ENCODE results near the gene H6PD.

Gene H6PD

DNA sequence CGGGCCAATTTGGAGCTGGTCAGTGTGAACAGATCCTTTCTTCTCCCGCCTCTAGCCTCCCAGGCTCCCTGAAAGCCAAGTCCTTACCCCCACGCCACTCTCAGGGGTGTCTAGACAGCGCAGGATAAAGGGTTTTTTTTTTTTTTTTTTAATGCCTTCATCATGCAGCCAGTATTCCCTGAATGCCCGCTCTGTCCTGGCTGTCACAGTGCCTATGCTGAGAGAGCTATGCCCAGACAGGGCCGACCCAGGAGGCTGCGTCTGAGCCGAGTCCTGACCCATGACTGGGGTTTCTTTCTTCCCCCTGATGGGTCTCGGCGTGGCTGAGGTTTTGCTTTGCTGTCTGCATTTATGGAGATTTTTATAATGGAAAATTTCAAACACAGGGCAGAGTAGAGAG is 76.5 kb downstream of the H6PD start:
- no peak overlapping the region for H3K9ac ChIP-seq (ENCODE audit: insufficient read length, low read depth)
- peaks cover 4% of the 10 kb centered on the region for H3K4me1 ChIP-seq (ENCODE audit: insufficient read depth, insufficient read length)
- H3K36me3 ChIP-seq (ENCODE audit: insufficient read depth, insufficient read length, low read length) = peaks cover 9% of the 10 kb centered on the region
- H3K9me3 ChIP-seq (ENCODE audit: insufficient read depth, low read length) = no peaks in the 10 kb centered on the region
- DNase-seq (ENCODE audit: low read depth, low spot score) = no peak
- H3K4me3 ChIP-seq (ENCODE audit: insufficient read length, low read depth) = no peak overlapping the region
- no peaks in the 10 kb centered on the region for H3K27me3 ChIP-seq (ENCODE audit: insufficient read depth, insufficient read length)
- TF ChIP-seq ZNF274 (IDR thresholded peaks at IDR 0.05; ENCODE audit: low read depth, low read length) (no peak), YY1 (IDR thresholded peaks at IDR 0.05; ENCODE audit: insufficient read depth, insufficient read length) (no peak), SUZ12 (IDR thresholded peaks at IDR 0.05; ENCODE audit: extremely low read depth, insufficient read depth, insufficient read length) (no peak)

DNA sequence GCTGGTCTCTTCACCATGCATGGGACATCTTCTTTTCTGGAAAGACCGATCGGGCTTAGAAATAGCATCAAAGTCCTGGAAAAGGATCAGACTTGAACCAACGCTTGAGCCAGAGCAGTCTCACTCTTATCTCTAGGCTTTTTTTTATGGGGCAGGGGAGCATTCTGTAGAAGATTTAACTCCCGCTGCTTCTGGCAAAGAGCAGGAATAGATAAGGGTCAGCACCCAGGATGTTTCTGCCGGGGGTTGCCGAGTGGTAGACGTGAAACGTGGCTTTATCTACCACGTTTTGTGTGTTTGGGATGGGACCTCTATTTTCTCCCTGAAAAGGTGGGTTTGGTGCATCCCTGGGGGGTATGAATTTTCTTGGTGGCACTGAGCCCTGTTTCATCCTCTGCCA is 76.9 kb downstream of the H6PD start:
- DNase-seq (ENCODE audit: low read depth, low spot score) = no peak

DNA sequence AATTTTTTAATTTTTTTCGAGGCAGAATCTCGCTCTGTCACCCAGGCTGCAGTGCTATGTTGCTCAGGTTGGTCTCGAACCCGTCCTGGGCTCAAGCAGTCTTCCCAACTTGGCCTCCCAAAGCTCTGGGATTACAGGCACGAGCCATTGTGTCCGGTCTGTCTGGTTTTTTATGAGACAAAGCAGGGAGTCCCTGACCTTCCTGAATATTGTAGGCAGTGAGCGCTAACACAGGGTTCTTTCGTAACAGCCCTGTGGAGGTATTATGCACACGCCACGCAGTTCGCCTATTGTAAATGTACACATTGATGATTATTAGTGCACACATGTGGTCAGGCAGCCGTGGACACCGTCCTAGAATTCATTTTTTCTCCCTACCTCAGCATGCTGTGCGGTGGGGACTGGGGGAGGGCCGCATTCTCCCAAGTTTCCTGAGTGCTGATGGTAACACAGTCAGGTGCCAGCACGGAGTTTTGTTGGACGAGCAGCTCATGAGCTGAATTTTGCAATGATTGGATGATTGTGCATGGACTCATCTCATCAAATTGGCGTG is 77.7 kb downstream of the H6PD start:
- Histone ChIP-seq H3K4me1 (ENCODE audit: insufficient read depth, insufficient read length) (peaks cover 2% of the 10 kb centered on the region), H3K4me3 (ENCODE audit: insufficient read length, low read depth) (no peak overlapping the region), H3K27me3 (ENCODE audit: insufficient read depth, insufficient read length) (no peaks in the 10 kb centered on the region), H3K36me3 (ENCODE audit: insufficient read depth, insufficient read length, low read length) (peaks cover 9% of the 10 kb centered on the region), H3K9me3 (ENCODE audit: insufficient read depth, low read length) (no peaks in the 10 kb centered on the region), H3K9ac (ENCODE audit: insufficient read length, low read depth) (no peak overlapping the region)
- no peak for DNase-seq (ENCODE audit: low read depth, low spot score)
- TF ChIP-seq SUZ12 (IDR thresholded peaks at IDR 0.05; ENCODE audit: extremely low read depth, insufficient read depth, insufficient read length) (no peak), YY1 (IDR thresholded peaks at IDR 0.05; ENCODE audit: insufficient read depth, insufficient read length) (no peak), ZNF274 (IDR thresholded peaks at IDR 0.05; ENCODE audit: low read depth, low read length) (no peak)

More for the DNA sequence above, 76.9 kb downstream of the H6PD start:
- Histone ChIP-seq H3K27me3 (ENCODE audit: insufficient read depth, insufficient read length) (no peaks in the 10 kb centered on the region), H3K36me3 (ENCODE audit: insufficient read depth, insufficient read length, low read length) (peaks cover 9% of the 10 kb centered on the region), H3K9me3 (ENCODE audit: insufficient read depth, low read length) (no peaks in the 10 kb centered on the region), H3K4me3 (ENCODE audit: insufficient read length, low read depth) (no peak overlapping the region), H3K9ac (ENCODE audit: insufficient read length, low read depth) (no peak overlapping the region), H3K4me1 (ENCODE audit: insufficient read depth, insufficient read length) (peaks cover 2% of the 10 kb centered on the region)
- no peak for TF ChIP-seq SUZ12 (IDR thresholded peaks at IDR 0.05; ENCODE audit: extremely low read depth, insufficient read depth, insufficient read length)
- TF ChIP-seq ZNF274 (IDR thresholded peaks at IDR 0.05; ENCODE audit: low read depth, low read length) = no peak
- no peak for TF ChIP-seq YY1 (IDR thresholded peaks at IDR 0.05; ENCODE audit: insufficient read depth, insufficient read length)

DNA sequence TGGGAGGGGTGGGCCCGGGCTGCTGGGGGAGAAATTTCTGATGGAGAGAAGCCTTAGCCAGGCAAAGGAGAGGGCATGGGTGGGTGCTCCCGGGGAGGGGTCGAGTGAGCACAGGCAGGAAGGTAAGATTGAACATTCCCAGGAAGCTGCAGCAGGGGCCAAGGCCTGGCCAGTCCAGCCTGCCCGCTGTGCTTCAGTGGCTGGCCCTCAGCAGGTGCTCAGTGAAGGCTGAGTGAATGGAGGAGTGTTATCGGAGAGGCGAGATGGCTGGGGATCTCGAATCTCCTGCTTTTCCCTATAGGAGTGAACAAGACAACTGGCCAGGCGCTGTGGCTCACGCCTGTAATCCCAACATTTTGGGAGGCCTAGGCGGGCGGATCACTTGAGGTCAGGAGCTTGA is 79.0 kb downstream of the H6PD start:
- Histone ChIP-seq H3K36me3 (ENCODE audit: insufficient read depth, insufficient read length, low read length) (peaks cover 12% of the 10 kb centered on the region), H3K27me3 (ENCODE audit: insufficient read depth, insufficient read length) (no peaks in the 10 kb centered on the region), H3K4me1 (ENCODE audit: insufficient read depth, insufficient read length) (peaks cover 2% of the 10 kb centered on the region), H3K4me3 (ENCODE audit: insufficient read length, low read depth) (no peak overlapping the region), H3K9me3 (ENCODE audit: insufficient read depth, low read length) (no peaks in the 10 kb centered on the region), H3K9ac (ENCODE audit: insufficient read length, low read depth) (no peak overlapping the region)
- DNase-seq (ENCODE audit: low read depth, low spot score) = no peak
- TF ChIP-seq SUZ12 (IDR thresholded peaks at IDR 0.05; ENCODE audit: extremely low read depth, insufficient read depth, insufficient read length) (no peak), YY1 (IDR thresholded peaks at IDR 0.05; ENCODE audit: insufficient read depth, insufficient read length) (no peak), ZNF274 (IDR thresholded peaks at IDR 0.05; ENCODE audit: low read depth, low read length) (no peak)

DNA sequence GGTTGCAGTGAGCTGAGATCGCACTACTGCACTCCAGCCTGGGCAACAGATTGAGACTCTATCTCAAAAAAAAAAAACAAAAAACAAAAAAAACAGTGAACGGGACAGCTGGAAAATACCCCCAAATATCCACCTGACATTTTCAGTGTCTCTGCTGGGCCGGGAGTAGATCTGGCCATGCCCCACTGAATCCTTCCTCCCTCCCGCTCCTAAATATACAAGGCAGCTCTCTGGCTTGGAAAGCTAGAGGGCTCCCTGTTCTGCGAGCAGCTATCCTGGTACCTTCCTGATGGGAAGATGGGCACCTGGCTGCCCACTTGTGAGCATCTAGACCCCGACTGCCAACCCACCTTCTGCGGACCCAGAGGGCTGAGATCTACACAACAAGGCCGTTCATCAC is 79.5 kb downstream of the H6PD start:
- no peak overlapping the region for H3K9ac ChIP-seq (ENCODE audit: insufficient read length, low read depth)
- TF ChIP-seq ZNF274 (IDR thresholded peaks at IDR 0.05; ENCODE audit: low read depth, low read length) (no peak), YY1 (IDR thresholded peaks at IDR 0.05; ENCODE audit: insufficient read depth, insufficient read length) (no peak), SUZ12 (IDR thresholded peaks at IDR 0.05; ENCODE audit: extremely low read depth, insufficient read depth, insufficient read length) (no peak)
- peaks cover 2% of the 10 kb centered on the region for H3K4me1 ChIP-seq (ENCODE audit: insufficient read depth, insufficient read length)
- peaks cover 10% of the 10 kb centered on the region for H3K36me3 ChIP-seq (ENCODE audit: insufficient read depth, insufficient read length, low read length)
- no peak overlapping the region for H3K4me3 ChIP-seq (ENCODE audit: insufficient read length, low read depth)
- H3K9me3 ChIP-seq (ENCODE audit: insufficient read depth, low read length) = no peaks in the 10 kb centered on the region
- H3K27me3 ChIP-seq (ENCODE audit: insufficient read depth, insufficient read length) = no peaks in the 10 kb centered on the region
- no peak for DNase-seq (ENCODE audit: low read depth, low spot score)

DNA sequence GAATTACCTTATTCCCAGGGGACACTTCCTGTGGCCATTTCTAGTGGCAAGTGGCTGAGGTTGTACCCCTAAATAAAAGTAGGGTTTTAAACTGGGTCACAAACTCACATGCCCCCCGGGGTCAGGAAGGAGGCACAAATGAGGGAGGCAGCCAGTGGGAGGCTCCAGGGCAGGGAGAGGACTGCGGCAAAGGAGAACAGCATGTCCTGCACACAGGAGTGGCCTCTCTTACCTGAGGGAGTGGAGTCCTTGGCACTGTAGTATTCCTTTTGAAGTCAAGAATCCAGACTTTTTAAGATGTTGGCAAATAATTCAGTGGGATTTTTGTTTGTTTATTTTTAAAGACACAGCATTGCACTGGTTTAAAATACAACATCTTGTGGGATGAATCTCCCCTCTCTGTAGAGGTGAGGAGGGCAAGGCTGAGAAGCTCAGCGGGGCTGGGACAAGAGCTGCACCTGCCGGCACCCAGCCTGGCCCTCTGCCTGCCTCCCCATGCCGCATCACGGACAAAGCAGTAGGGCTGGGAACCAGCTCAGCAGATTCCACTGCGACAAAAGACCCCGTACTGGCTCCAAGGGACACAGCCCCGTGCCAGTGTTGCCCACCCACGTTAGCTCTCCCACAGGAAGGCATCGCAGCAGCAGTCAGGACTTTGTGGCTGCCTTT is 80.3 kb downstream of the H6PD start:
- no peak for DNase-seq (ENCODE audit: low read depth, low spot score)
- no peak for TF ChIP-seq ZNF274 (IDR thresholded peaks at IDR 0.05; ENCODE audit: low read depth, low read length)
- TF ChIP-seq SUZ12 (IDR thresholded peaks at IDR 0.05; ENCODE audit: extremely low read depth, insufficient read depth, insufficient read length) = no peak
- TF ChIP-seq YY1 (IDR thresholded peaks at IDR 0.05; ENCODE audit: insufficient read depth, insufficient read length) = no peak

DNA sequence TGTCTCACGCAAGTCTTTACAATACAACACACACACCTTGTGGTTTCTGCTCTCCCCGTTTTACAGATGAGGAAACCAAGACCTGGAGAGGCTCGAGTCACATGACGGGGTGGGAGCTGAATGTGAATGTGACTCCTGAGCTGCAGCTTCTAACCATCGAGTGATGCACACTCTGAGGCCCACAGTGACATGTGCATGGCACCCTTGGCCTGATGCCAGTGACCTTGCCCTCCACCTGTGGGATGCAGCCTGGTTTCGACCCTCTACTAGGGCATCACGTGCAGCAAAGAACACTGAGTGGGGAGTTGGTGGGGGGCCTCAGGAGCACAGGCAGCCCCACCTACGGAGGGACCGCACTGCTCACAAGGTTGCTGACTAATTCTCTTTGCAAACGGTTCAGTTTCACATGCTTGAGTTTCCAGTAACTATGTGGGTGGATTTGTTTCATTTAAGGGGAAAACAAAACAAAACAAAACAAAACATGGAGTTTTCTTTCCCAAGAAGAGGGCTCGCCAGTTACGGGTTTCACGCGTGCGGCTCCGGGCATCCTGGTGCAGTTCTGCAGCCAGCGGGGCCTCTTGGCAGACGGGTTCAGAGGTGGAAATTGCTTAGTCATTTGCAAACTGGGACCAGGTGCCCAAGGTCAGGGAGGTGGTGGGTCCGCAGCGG is 81.0 kb downstream of the H6PD start:
- TF ChIP-seq SUZ12 (IDR thresholded peaks at IDR 0.05; ENCODE audit: extremely low read depth, insufficient read depth, insufficient read length) = no peak
- TF ChIP-seq YY1 (IDR thresholded peaks at IDR 0.05; ENCODE audit: insufficient read depth, insufficient read length) = no peak
- no peak for TF ChIP-seq ZNF274 (IDR thresholded peaks at IDR 0.05; ENCODE audit: low read depth, low read length)
- H3K36me3 ChIP-seq (ENCODE audit: insufficient read depth, insufficient read length, low read length) = peaks cover 10% of the 10 kb centered on the region
- H3K9me3 ChIP-seq (ENCODE audit: insufficient read depth, low read length) = no peaks in the 10 kb centered on the region
- no peak overlapping the region for H3K4me3 ChIP-seq (ENCODE audit: insufficient read length, low read depth)
- DNase-seq (ENCODE audit: low read depth, low spot score) = no peak
- H3K9ac ChIP-seq (ENCODE audit: insufficient read length, low read depth) = no peak overlapping the region
- no peaks in the 10 kb centered on the region for H3K27me3 ChIP-seq (ENCODE audit: insufficient read depth, insufficient read length)
- H3K4me1 ChIP-seq (ENCODE audit: insufficient read depth, insufficient read length) = peaks cover 10% of the 10 kb centered on the region

More for the DNA sequence above, 80.3 kb downstream of the H6PD start:
- Histone ChIP-seq H3K4me3 (ENCODE audit: insufficient read length, low read depth) (no peak overlapping the region), H3K4me1 (ENCODE audit: insufficient read depth, insufficient read length) (peaks cover 6% of the 10 kb centered on the region), H3K9me3 (ENCODE audit: insufficient read depth, low read length) (no peaks in the 10 kb centered on the region), H3K27me3 (ENCODE audit: insufficient read depth, insufficient read length) (no peaks in the 10 kb centered on the region), H3K9ac (ENCODE audit: insufficient read length, low read depth) (no peak overlapping the region), H3K36me3 (ENCODE audit: insufficient read depth, insufficient read length, low read length) (peaks cover 10% of the 10 kb centered on the region)
